HG03354 (cell line): ENCODE measurements around the gene TMEM132D.

Source experiments
- ATAC-seq: cut with Tn5 transposase; IDR thresholded peaks from one replicate; pipeline ENCODE4 v1.9.1; 2021; ENCODE audit warnings: mild to moderate bottlenecking; ENCODE audit not compliant: unreplicated experiment, poor library complexity, severe bottlenecking

The TMEM132D gene

GRCh38 chr12:129613314-129613713 lies 290.5 kb downstream of the TMEM132D start:
- no peak for ATAC-seq

- ATAC-seq: no peak
These were observed 293.2 kb downstream of the TMEM132D start for GRCh38 chr12:129610601-129611120.

GRCh38 chr12:129607756-129608155 lies 296.1 kb downstream of the TMEM132D start:
- no peak for ATAC-seq

- no peak for ATAC-seq
These were observed 296.5 kb downstream of the TMEM132D start for GRCh38 chr12:129607301-129607700.

GRCh38 chr12:129606239-129606638 lies 297.6 kb downstream of the TMEM132D start:
- no peak for ATAC-seq

DNA sequence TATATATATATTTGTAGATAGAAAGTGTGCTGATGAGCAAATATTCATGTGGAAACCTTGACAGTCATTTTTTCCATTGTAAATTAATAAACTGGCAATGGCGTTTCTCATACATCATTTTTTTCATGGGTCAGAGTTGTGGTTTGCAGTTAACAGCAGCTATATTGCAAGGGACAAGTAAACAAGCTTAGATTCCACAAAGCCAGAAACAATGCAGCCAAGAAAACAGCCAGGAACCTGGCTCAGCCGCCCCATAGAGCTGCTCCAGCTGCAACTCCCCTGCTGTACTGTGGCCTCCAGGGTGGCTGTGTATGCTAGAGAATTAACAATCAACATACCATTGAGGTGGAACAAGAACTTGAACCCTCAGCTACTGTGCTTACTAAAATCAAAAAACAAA lies 298.2 kb downstream of the TMEM132D start:
- ATAC-seq: no peak

- ATAC-seq: no peak
These were observed 299.3 kb downstream of the TMEM132D start for GRCh38 chr12:129604506-129604905.

DNA sequence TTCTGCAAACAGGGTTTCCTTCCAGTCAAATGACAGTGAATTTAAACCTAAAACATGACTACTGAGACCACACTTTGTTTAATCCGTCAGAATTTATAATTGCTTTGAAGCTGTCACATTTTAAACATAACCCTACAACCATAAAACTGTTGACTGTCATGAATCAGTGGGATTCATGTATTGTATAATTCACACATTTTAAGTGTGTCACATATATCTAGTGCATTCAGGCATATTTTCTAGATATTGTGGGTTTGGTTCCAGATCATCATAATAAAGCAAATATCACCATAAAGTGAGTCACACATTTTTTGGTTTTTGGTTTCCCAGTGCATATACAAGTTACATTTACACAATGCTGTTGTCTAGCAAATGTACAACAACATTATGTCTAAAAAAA lies 304.4 kb downstream of the TMEM132D start:
- ATAC-seq: no peak

DNA sequence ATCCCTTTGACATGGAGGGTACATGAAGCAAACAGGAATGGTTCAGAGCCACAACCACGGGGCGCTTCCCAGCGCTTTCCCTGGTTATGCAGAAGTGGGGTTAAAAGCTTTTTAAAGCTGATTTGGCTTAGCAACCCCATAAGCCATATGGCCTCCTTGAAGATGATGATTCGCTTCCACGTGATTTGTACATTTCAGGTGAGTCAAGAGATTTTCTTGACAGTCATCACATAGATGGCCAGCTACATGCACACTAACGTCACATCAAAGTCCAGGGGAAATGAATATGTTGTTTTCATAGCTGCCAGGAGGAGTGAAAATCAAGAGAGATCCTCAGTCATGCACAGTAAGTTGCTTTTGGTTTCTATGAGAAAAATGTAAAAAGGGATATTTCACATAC lies 309.7 kb downstream of the TMEM132D start:
- no peak for ATAC-seq

- ATAC-seq: no peak
These were observed 311.4 kb downstream of the TMEM132D start for GRCh38 chr12:129592449-129592848.

- no peak for ATAC-seq
These were observed 314.3 kb downstream of the TMEM132D start for GRCh38 chr12:129589503-129589902.

DNA sequence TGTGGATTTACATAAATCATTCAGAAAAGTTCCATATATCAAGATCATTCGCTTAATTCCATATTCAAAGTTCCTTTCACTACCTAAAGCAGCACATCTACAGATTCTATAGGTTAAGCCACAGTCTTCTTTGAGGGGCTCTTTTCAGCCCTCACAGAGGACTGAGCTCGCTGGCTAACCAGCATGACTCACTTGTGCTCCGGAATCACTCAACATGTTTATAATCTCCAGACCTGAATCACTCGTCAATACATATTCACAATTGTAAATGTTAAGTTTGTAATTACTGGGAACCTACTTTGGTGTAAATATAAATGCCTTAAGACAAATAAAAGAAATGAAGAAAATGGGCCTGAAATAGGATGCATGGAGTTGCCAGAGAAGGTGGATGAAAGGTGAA lies 315.7 kb downstream of the TMEM132D start:
- no peak for ATAC-seq

GRCh38 chr12:129585296-129585695 lies 318.5 kb downstream of the TMEM132D start:
- no peak for ATAC-seq

GRCh38 chr12:129579879-129580278 lies 323.9 kb downstream of the TMEM132D start:
- no peak for ATAC-seq

GRCh38 chr12:129571901-129572494 lies 331.8 kb downstream of the TMEM132D start:
- ATAC-seq: no peak

DNA sequence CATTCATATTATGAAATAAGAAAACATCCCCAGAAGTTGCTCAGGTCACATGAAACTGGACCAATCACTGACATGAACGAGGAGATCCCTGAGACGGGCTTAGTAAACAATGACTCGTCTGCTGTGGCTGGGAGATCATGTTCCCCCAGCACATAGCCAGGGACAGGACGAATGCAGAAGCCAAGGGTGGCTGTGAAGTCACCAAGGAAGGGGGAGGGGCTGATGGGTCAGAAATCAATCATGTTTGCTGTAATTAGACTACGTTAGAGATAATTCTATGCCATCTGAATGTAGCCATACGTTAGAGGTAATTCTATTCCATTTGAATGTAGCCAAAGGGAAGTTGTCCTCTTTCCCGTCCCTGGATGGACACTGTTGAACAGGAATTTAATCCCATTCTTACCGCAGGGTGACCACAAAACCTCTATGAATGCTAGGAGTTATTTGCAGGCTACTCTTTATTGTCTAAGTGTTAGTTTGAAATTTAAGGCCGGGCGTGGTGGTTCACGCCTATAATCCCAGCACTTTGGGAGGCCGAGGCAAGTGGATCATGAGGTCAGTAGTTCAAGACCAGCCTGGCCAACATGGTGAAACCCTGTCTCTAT lies 332.9 kb downstream of the TMEM132D start:
- no peak for ATAC-seq

- no peak for ATAC-seq
These were observed 337.0 kb downstream of the TMEM132D start for GRCh38 chr12:129566800-129567199.

- ATAC-seq: no peak
These were observed 339.1 kb downstream of the TMEM132D start for GRCh38 chr12:129564768-129565167.

DNA sequence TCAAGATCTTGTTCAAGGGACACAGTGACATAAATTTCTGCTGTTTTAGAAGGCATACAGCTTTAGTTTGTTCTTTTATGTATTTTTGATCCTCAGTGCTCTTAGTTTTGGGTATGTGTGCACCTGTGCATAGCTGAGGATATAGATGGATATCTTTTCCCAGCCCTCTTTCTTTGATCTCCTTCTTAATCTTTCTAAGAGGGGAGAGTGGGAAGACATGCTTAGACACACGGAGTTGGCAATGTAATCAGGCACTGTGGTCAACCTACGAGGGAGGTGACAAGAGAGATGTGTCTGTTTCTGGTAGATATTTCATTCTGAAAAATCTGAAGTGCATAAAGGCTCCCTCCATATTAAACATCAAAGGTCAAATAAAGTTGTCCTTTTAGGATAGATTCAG lies 340.6 kb downstream of the TMEM132D start:
- ATAC-seq: no peak

DNA sequence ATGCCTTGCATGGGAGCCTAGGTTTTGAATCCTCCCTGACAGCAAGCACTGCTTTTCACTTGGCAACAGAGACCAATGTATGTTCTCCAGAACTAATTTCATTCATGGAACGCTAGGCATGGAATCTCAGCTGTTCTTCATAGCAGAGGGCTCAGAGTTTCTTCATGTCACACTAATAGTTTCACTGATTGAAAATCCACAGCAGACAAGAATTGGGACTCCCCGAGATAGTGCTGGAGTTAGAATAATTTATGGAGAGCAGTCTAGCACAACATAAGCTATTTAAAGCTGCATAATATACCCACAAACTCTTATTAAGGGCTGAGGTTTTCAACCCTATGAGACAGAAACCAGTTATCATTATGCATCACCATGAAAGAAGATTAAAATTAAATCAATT lies 342.5 kb downstream of the TMEM132D start:
- no peak for ATAC-seq

DNA sequence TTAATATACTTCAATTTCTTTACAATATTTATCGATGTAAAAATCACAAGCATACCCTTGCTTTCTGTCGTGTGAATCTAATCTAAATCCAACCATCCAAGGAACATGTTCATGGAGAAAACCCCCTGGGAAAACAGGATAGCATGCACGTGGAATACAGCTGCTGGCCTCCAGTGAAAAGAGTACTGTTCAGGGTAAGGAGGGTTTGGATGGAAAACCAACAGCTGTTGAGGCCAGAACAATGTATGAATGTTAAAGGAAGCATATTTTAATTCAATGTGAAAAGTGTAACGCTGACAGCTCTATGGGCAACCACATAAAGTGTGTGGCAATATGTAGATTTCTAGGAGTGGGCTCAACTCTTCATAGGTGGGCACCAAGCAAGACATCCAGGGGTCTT lies 344.0 kb downstream of the TMEM132D start:
- no peak for ATAC-seq

GRCh38 chr12:129558036-129558435 lies 345.8 kb downstream of the TMEM132D start:
- no peak for ATAC-seq
